ENCODE data around the gene EPB41L1. TPM values are rescaled to one million over a fixed set of nuclear protein-coding genes. Genes with fewer than 3 reads are reported as not detected.

EPB41L1 gene
- total RNA-seq, 1 donor: 9.1 TPM

DNA sequence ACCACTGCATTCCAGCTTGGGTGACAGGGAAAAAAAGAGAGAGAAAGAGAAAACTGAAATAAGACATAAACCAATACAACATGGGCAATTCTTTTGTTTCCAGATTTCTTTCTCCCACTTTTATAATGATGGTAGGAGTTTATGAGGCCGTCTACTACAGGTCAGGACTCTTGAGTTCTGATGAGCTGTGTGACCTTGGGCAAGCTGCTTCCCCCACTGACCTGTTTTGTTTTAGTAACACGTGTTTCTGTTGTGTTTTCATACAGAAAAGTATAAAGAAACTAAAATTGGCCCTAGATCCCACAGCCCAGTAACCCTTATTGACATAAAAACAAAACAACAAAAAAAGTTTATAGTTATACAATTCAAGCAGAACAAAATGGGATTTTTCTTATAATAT lies 58.8 kb downstream of the EPB41L1 start:
- no peak overlapping the region for H3K4me3 ChIP-seq (ENCODE audit: low read depth, low read length)
- TF ChIP-seq CTCF (IDR thresholded peaks at IDR 0.05; ENCODE audit: insufficient read depth, low read depth, low read length): no peak
- DNase-seq (ENCODE audit: low read depth): no peak

GRCh38 chr20:36214684-36215256 lies 60.2 kb downstream of the EPB41L1 start:
- TF ChIP-seq CTCF (IDR thresholded peaks at IDR 0.05; ENCODE audit: insufficient read depth, low read depth, low read length): peak; percentile 71
- no peak overlapping the region for H3K4me3 ChIP-seq (ENCODE audit: low read depth, low read length)
- peak; percentile 38 for DNase-seq (ENCODE audit: low read depth)

- no peak for DNase-seq (ENCODE audit: low read depth)
- no peak overlapping the region for H3K4me3 ChIP-seq (ENCODE audit: low read depth, low read length)
- no peak for TF ChIP-seq CTCF (IDR thresholded peaks at IDR 0.05; ENCODE audit: insufficient read depth, low read depth, low read length)
Measured at GRCh38 chr20:36215778-36216177, 61.2 kb downstream of the EPB41L1 start.

DNA sequence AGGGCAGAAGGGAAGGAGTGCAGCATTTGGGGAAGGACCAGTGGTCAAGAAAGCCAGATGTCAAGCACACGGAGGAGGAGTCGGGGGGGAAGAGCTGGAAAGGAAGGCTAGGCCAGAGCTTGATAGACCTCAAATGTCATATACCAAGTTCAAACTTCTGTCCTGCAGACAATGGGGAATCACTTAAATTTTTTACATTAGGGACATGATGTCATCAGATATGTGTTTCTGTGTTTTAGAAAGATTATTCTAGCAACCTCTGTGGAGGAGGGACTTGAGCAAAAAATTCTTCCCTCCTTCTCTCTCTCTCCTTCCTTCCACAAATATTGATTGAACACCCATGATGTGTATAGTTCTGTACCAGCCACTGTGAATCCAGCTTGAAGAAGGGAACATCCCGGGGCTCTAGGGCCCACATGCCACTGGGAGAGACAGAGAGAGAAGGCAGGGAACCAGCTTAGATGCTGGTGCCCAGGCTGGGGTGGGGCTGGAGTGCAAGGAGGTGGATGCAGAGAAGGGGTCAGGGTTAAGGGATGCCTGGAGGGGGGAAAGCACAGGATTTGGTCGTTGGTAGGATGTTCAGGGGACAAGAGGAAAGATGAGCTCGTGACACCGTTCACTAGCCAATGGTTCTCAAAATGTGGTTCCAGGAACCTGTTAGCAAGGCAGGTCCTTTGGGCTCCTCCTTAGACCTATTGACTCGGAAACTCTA lies 61.9 kb downstream of the EPB41L1 start:
- H3K4me3 ChIP-seq (ENCODE audit: low read depth, low read length): no peak overlapping the region
- no peak for TF ChIP-seq CTCF (IDR thresholded peaks at IDR 0.05; ENCODE audit: insufficient read depth, low read depth, low read length)
- DNase-seq (ENCODE audit: low read depth): no peak

DNA sequence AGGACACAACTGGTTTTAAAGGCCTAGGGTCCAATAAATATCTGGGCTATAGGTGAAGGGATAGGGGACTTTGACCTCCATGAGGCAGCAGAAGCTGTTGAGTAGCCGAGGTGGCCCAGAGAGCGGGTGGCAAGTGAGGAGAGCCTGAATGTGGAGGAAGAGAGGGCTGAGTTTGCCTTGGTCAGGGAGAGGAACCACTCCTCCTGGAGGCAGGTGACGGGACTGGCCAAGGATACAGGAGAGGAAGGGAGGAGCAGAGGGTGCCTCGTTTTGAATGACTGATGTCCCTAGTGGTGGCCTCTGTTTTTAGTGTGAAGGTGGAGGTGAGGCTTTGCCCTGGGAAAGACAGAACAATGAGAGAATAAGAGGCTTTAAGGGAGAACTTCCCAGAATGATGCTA lies 62.7 kb downstream of the EPB41L1 start:
- no peak for DNase-seq (ENCODE audit: low read depth)
- TF ChIP-seq CTCF (IDR thresholded peaks at IDR 0.05; ENCODE audit: insufficient read depth, low read depth, low read length): no peak
- H3K4me3 ChIP-seq (ENCODE audit: low read depth, low read length): no peak overlapping the region

DNA sequence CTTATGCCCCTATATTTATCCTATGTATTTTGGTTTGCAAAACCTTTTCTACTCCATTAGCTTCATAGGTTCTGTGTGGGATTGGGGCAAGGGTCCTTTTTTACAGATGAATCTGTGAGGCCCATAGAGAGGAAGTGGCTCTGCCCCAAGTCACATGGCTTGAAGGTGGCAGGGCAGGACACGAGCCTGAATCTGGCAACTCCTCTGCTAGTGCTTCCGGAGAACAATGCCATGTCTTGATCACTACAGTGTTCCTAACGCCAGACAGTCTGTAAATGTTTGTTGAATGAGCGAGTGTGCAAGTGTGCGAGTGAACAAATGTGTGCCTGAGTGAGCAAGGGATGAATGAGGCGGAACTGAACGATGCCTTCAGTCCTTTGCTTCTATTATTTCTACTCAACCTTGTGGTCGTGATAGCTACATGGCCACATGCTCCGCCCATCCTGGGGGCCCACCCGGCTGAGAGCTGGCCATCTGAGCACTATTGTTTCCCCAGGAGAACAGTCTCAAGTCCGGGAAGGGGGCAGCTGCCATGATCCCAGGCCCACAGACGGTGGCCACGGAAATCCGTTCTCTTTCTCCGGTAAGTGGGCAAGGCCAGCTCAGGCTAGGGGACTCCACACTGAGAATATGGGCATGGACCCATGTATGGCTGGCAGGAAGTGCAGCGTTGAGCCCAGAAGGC lies 64.0 kb downstream of the EPB41L1 start:
- DNase-seq (ENCODE audit: low read depth): no peak
- H3K4me3 ChIP-seq (ENCODE audit: low read depth, low read length): no peak overlapping the region
- no peak for TF ChIP-seq CTCF (IDR thresholded peaks at IDR 0.05; ENCODE audit: insufficient read depth, low read depth, low read length)

Data from fibroblast of villous mesenchyme (primary cell).